ENCODE data around the gene CIBAR2.

GRCh38 chr16:85139881-85140339, 27.6 kb upstream of the CIBAR2 start:
- TF ChIP-seq CTCF (IDR thresholded peaks at IDR 0.05) (no peak), POLR2A (IDR thresholded peaks at IDR 0.05) (no peak), EP300 (IDR thresholded peaks at IDR 0.05) (no peak)

Data from ovary (tissue), 3 donors.